ENCODE data around the gene LIF. TPM values are rescaled to one million over a fixed set of nuclear protein-coding genes. Genes with fewer than 3 reads are reported as not detected.

LIF gene
- 3.8 and 9.8 TPM in 2 replicates for total RNA-seq (ENCODE audit: low replicate concordance)
- long read RNA-seq, result 0 reads

- Mint-ChIP-seq H3K27ac (peak within 1 kb of the TSS; percentile 83), H3K9me3 (no peaks in the 10 kb centered on the region), H3K4me3 (peak within 1 kb of the TSS; percentile 91), H3K36me3 (no peaks in the 10 kb centered on the region), H3K4me1 (ENCODE audit: unreplicated experiment) (peaks cover 20% of the 10 kb centered on the region), H3K27me3 (peaks cover 17% of the 10 kb centered on the region)
- no peak for DNase-seq (ENCODE audit: extremely low spot score, unreplicated experiment)
- peak; percentile 35 for TF ChIP-seq CTCF (conservative IDR thresholded peaks at IDR 0.05)
These were observed at the start of gene LIF for GRCh38 chr22:30245985-30246813. Gene LIF (minus strand): TSS chr22:30246759. CDS start chr22:30246695, 64 bp downstream.

DNA sequence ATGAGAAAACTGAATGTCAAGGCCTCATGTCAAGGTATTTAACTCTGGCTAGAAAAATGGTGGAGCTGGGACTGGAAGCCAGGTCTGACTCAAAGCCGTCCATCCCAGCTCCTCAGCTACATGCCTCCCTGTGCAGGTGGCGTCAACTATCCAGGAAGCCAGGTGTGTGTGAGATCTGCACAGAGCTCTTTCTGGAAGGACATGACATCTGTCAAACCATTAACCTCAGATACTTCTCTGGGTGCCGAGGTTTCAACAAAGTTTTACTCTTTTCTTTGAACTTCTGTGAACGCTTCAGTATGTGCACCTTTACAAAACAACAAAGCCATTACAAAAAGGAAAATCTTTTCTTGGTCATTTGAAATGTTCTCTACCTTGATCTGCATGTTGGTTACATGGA lies 49.8 kb upstream of the LIF start:
- Mint-ChIP-seq H3K9me3 (no peaks in the 10 kb centered on the region), H3K4me1 (ENCODE audit: unreplicated experiment) (peaks cover 12% of the 10 kb centered on the region), H3K27me3 (no peaks in the 10 kb centered on the region), H3K27ac (peak overlapping the region; percentile 76), H3K36me3 (peaks cover 11% of the 10 kb centered on the region), H3K4me3 (peak overlapping the region; percentile 45)
- no peak for DNase-seq (ENCODE audit: extremely low spot score, unreplicated experiment)
- TF ChIP-seq CTCF (conservative IDR thresholded peaks at IDR 0.05), result no peak

DNA sequence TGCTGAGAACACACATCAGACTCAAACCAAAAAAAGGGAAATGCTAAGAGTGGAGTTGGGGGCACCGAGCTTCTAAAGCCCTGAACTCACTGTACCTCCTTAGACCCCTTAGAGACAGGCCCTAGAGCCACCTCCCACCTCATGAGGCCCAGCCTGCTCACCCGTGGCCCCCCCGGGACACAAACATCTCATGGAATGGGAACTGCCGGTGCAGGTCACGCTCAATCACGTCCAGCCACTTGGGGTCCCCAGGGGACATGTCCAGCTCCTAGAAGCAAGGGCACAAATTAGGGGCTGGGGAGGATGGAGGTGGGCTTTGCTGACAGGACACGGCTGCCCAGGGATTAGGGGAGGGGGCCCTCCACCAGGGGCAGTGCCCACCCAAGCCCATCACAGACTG lies 49.0 kb upstream of the LIF start:
- Mint-ChIP-seq H3K4me1 (ENCODE audit: unreplicated experiment) (peaks cover 9% of the 10 kb centered on the region), H3K9me3 (no peaks in the 10 kb centered on the region)
- no peak for DNase-seq (ENCODE audit: extremely low spot score, unreplicated experiment)

GRCh38 chr22:30294830-30295229 lies 48.3 kb upstream of the LIF start:
- no peak for TF ChIP-seq CTCF (conservative IDR thresholded peaks at IDR 0.05)
- no peaks in the 10 kb centered on the region for H3K9me3 Mint-ChIP-seq
- no peak overlapping the region for H3K27ac Mint-ChIP-seq
- peaks cover 12% of the 10 kb centered on the region for H3K4me1 Mint-ChIP-seq (ENCODE audit: unreplicated experiment)
- H3K36me3 Mint-ChIP-seq, result peaks cover 11% of the 10 kb centered on the region
- no peak overlapping the region for H3K4me3 Mint-ChIP-seq
- no peak for DNase-seq (ENCODE audit: extremely low spot score, unreplicated experiment)
- H3K27me3 Mint-ChIP-seq, result no peaks in the 10 kb centered on the region

More for the DNA sequence above, 49.0 kb upstream of the LIF start:
- peak overlapping the region; percentile 76 for H3K27ac Mint-ChIP-seq
- H3K4me3 Mint-ChIP-seq, result no peak overlapping the region
- TF ChIP-seq CTCF (conservative IDR thresholded peaks at IDR 0.05), result no peak
- peaks cover 11% of the 10 kb centered on the region for H3K36me3 Mint-ChIP-seq
- H3K27me3 Mint-ChIP-seq, result no peaks in the 10 kb centered on the region

- no peak for TF ChIP-seq CTCF (conservative IDR thresholded peaks at IDR 0.05)
- H3K4me1 Mint-ChIP-seq (ENCODE audit: unreplicated experiment), result peaks cover 13% of the 10 kb centered on the region
- no peaks in the 10 kb centered on the region for H3K9me3 Mint-ChIP-seq
- H3K27ac Mint-ChIP-seq, result no peak overlapping the region
- H3K4me3 Mint-ChIP-seq, result no peak overlapping the region
- DNase-seq (ENCODE audit: extremely low spot score, unreplicated experiment), result no peak
- H3K36me3 Mint-ChIP-seq, result peaks cover 11% of the 10 kb centered on the region
- H3K27me3 Mint-ChIP-seq, result no peaks in the 10 kb centered on the region
These were observed 47.5 kb upstream of the LIF start for GRCh38 chr22:30294066-30294465.

All from type B pancreatic cell (in vitro differentiated cells).